ELF-1 (cell line): Measurements from ENCODE around the gene MEGF11.

Experiments used
- DNase-seq: peaks from one replicate; pipeline ENCODE4 v3.0.0-alpha.2; 2016; ENCODE audit warnings: low read depth, low spot score

The MEGF11 gene

GRCh38 chr15:66171841-66172240, 81.7 kb downstream of the MEGF11 start:
- DNase-seq: no peak

GRCh38 chr15:66170716-66171115, 82.8 kb downstream of the MEGF11 start:
- no peak for DNase-seq

GRCh38 chr15:66170042-66170441, 83.5 kb downstream of the MEGF11 start:
- DNase-seq: no peak

DNA sequence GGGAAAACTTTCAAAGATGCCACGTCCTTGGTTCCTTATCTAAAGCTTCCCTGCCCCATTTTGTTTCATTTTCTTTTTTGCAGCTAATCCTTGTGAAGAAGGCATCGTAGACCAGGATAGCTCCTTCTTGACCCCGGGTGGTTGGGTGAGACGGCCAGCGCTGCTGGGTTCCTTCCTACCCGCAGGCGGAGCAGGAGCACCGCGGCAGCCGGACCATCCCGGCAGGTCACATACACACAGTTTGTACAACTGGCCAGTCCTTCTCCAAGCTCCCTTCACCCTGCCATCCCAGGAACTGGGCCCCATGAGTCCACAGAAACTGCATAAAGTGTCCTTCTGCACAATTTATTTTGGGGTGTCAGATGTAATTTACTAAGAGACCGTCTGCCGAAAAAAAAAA, 83.9 kb downstream of the MEGF11 start:
- no peak for DNase-seq

- no peak for DNase-seq
These were observed 84.5 kb downstream of the MEGF11 start for GRCh38 chr15:66169023-66169422.

DNA sequence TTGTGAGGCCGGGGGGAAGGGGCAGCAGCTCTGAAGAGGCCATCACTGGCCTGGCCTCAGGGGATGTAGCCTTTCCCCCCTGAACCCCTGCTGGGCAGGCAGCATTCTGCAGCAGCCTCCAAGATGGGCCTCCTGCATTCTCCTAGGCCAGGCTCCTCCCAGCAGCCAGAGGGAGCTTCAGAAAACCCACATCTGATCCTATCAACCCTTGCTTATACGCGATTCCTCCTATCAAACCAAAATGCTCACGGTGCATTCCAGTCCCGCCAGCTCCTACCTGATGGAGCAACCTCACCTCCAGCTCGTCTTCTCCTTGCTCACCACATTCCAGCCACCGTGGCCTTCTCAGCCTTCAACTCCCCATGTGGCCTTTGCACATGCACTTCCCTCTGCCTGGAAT, 85.7 kb downstream of the MEGF11 start:
- DNase-seq: peak; percentile 67

DNA sequence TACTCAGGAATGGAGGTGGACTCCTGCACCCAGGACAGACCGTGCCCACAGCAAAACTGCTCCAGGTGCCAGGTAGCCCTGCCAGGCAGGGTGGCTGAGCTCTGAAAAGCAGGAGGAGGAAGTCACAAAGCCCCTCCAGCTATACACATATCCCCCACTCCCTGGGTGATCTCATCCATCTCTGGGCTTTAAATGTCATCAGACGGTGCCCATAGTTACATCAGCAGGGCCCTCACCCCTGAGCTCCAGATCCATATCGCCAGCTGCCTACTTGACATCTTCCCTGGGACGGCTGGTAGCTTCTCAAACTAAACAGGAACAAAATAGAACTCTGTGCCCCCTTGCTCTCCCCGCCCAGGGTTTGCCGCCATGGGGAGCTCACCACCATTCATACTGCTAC, 87.7 kb downstream of the MEGF11 start:
- DNase-seq: no peak

- no peak for DNase-seq
These were observed 88.8 kb downstream of the MEGF11 start for GRCh38 chr15:66164788-66165187.

DNA sequence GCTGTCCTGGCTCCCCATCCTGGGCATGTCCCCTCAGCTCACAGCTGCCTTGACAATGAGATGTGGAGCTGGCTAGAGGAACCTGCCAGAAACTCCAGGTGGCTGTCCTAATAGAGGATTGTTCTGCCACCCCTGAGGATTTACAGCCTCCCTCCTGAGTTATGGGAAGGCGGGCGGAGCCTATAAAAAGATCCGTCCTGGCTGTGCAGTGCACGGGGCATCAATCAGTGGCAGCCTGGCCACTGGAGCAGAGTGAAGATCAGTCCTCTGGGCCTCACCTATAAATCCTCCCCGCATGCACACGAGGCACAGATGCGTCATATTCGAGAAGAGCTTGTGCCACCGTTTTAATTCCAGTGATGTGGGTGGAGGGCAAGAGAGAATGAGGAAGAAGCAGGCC, 90.0 kb downstream of the MEGF11 start:
- DNase-seq: no peak

DNA sequence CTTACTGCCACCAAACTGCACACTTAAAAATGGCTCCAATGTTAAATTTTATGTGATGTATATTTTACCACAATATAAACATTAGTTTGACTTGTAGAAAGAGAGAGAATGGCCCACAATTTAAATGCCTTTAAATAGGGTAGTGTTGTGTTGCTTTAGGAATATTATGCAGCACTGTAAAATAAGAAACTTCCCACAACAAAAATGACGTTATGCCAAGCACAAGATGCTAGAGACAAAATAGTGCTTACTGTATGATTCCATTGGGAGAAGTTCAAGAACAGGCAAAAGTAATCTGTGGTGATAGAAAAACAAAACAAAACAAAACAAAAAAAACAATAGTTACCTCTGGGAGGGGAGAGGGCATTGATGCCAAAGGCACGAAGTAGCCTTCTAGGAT, 91.3 kb downstream of the MEGF11 start:
- no peak for DNase-seq

GRCh38 chr15:66161575-66162118, 91.9 kb downstream of the MEGF11 start:
- no peak for DNase-seq

GRCh38 chr15:66161108-66161507, 92.4 kb downstream of the MEGF11 start:
- no peak for DNase-seq

DNA sequence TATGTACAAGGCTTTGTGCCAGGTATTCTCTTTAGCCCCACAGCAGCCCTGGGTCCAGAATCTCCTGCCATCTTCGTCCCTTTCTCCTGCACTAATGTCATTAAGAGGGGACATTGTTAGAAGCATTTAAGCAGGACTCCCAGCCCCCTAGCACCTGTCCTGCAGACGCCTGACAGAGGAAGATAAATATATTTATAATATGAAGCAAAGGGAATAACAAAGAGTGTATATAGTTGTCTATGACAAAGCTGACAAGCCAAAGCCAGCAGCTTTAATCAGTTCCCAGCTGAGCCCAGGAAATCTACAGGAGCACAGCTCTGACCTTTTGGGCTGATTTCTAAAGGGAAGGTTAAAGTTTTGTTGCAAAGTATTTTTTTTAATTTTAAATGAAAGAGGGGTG, 96.0 kb downstream of the MEGF11 start:
- DNase-seq: no peak

- no peak for DNase-seq
These were observed 97.1 kb downstream of the MEGF11 start for GRCh38 chr15:66156310-66156975.

- DNase-seq: no peak
These were observed 98.5 kb downstream of the MEGF11 start for GRCh38 chr15:66155065-66155464.

DNA sequence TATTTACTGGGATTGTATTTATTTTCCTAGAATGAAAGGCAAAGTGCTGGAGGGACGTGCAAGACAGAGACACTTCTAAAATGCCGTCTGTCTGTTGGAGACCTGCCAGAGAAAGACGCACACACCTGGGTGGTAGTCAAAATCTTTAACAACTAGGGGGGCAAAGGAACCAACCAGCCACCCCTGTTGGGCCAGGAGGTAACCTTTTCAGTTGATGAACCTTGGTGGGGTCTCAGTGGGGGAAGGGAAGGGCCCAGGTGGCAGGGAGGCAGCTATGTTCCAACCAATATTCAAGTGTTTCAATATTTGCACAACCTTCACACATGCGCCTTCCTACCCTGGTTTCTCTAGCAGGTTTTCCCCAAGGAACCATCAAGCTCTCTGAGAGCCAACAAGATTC, 99.0 kb downstream of the MEGF11 start:
- DNase-seq: no peak

DNA sequence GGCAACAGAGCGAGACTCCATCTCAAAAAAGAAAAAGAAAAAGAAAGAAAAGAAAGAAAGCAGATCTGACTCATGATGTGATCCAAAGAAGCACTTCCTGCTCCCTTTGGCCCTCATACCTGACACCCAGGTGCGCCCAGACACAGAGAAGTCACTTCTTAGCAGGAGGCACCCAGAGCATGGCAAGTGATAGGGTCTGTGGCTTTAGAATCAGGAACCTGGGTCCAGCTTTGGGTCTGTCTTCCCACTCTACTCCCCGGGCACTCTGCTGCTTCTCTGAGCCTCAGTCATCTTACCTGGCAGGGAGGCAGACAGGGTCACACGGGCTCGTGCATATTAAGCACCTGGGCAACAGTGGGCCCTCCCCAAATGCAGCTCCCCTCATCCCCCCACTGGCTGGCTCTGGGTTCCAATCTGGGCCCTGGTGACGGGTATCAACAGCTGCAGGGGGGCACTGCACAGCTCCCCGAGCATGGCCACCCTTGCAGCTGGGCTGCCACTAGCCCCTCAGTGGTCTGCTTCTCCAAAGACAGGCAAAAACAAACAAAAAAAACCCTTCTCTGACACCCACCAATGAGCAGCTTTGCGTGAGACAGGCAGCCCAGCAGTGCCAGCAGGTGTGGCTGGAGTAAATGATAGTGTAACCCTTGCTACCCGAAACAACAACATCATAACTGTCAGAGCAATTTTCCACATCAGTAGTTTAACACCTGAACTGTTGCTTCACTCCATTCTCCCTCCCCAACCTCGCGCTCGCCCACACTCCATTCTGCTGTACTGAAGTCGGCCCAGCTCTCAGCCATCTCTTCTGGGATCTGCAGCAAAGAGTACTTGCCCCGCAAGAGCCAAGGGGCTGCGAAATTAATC, 99.8 kb downstream of the MEGF11 start:
- DNase-seq: no peak

GRCh38 chr15:66152650-66153049, 100.9 kb downstream of the MEGF11 start:
- no peak for DNase-seq

DNA sequence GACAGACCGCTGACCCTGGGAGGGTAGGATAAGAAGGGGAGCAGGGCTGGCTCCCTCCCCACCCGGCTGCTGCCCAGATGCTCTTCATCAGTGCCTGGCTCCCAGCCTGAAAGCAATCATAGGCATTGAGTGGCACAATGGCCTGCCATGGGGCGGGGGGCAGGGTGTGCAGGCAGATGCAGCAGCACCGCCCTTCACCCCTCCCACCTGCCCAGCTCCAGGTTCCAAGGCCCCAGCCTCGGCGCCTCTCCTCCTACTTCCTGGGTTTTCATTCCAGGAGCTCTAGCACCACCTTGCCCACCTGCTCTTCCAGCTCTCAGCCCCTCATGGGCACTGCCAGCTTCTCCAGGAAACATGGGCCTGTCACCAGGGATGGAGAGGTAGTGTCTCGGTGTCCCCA, 101.7 kb downstream of the MEGF11 start:
- DNase-seq: peak; percentile 34

DNA sequence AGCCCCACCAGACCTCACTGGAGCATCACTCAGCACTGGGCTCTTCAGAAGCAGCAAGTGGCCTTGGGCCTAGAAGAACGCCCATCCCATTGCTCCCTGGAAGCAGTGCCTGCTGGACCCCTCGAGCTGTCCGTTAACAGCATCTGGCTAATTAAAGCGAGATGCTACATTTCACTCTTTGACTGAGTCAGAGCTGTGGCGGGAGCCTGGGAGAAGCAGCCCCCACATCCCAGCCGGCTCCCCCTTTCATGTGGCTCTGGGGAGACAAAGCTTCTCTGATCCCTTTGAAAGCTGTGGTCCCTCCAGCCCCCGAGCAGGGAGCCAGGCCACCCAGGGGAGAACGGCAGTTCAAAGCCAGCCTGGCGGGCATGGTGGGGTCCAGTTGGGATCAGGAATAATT, 103.7 kb downstream of the MEGF11 start:
- DNase-seq: no peak

DNA sequence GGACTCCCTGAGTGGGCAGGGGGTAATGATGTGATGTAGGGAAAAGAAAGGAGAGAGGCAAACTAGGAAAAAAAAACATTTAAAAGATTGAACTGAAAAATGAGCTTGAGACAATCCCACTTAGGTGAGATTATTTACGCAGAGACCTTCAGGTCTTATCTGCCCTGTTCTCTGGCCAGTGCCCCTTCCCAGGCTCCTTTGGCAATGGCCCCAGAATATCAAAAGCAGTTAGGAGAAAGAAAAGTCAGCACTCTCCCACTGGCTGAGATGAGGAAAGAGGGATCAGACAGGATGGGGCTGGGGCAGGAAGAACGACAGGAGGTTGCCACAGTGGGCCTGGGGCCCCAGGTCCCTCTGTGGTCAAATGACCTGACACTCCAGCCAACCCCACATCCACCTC, 105.4 kb downstream of the MEGF11 start:
- DNase-seq: no peak

DNA sequence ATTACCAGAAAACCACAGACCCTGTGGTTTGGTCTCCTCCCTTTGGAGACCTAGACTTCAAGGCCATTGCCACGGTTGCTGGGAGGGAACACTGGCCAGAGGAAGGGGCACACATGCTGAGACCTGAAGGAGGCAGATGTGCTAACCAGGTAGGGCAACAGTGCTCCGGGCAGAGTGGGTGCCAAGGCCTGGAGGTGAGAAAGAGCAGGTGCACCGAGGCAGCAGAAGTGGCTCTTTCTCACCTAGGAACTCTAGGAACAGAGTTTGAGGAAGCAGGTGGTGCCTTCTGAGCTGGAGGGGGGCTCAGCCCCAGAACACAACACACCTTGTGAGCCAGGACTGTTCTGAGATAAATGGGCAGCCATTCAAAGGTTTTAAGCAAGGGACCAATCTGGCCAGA, 106.1 kb downstream of the MEGF11 start:
- no peak for DNase-seq

- DNase-seq: peak; percentile 39
These were observed 107.8 kb downstream of the MEGF11 start for GRCh38 chr15:66145726-66146182.
